OCI-LY7 (cell line): ENCODE measurements around the gene KCNQ5. TPM values are rescaled to one million over a fixed set of nuclear protein-coding genes. Genes with fewer than 3 reads are reported as not detected.

Experiments
- BruUV-seq: library from RNA; stranded (reverse); fragments of 400-500 nt; replicated peaks from 2 replicates; lab custom pipeline; 2021; lab: Mats Ljungman, UMichigan
- CTCF ChIA-PET: fragments of 300-600 bp; sonication (Branson Sonifier 250); formaldehyde crosslinking; loops from one replicate; lab custom pipeline; 2022; ENCODE audit warnings: antibody characterized with exemption; ENCODE audit not compliant: unreplicated experiment; lab: Charles Lee
- POLR2A ChIA-PET: fragments of 300-600 bp; sonication (Branson Sonifier 250); formaldehyde crosslinking; loops from one replicate; lab custom pipeline; 2022; ENCODE audit warnings: antibody characterized with exemption; lab: Charles Lee
- DNase-seq: peaks from one replicate; pipeline ENCODE4 v3.0.0-alpha.2; 2015; ENCODE audit warnings: low spot score
- H2AFZ ChIP-seq: fragments of 200-600 bp; sonication (generic), shearing (Covaris generic); 2 replicates; pipeline ENCODE4 v1.6.1; 2014; ENCODE audit warnings: mild to moderate bottlenecking, antibody characterized with exemption, low read length, moderate library complexity
- H3K27ac ChIP-seq: fragments of 200-600 bp; sonication (generic); 2 replicates; pipeline ENCODE4 v1.5.1; 2014; ENCODE audit warnings: mixed run types, low read depth, mild to moderate bottlenecking, moderate library complexity, low read length, inconsistent platforms; ENCODE audit not compliant: poor library complexity, severe bottlenecking
- H3K36me3 ChIP-seq: fragments of 200-600 bp; sonication (generic); 2 replicates; pipeline ENCODE4 v1.6.1; 2014; ENCODE audit warnings: mild to moderate bottlenecking, antibody characterized with exemption, low read length, moderate library complexity, mixed read lengths; ENCODE audit not compliant: insufficient read depth
- H3K4me1 ChIP-seq: fragments of 200-600 bp; sonication (generic); 2 replicates; pipeline ENCODE4 v1.5.1; 2014; ENCODE audit warnings: mild to moderate bottlenecking, low read length; ENCODE audit not compliant: insufficient read depth, poor library complexity, severe bottlenecking
- H3K4me2 ChIP-seq: fragments of 200-600 bp; sonication (generic); 2 replicates; pipeline ENCODE4 v1.6.1; 2014; ENCODE audit warnings: mild to moderate bottlenecking, low read length
- H3K4me3 ChIP-seq: fragments of 200-600 bp; sonication (generic); 2 replicates; pipeline ENCODE4 v1.5.1; 2014; ENCODE audit warnings: mild to moderate bottlenecking, low read depth, low read length; ENCODE audit not compliant: poor library complexity, severe bottlenecking
- H3K79me2 ChIP-seq: fragments of 200-600 bp; sonication (generic); 2 replicates; pipeline ENCODE4 v1.6.1; 2016; ENCODE audit warnings: low read depth, mild to moderate bottlenecking, low read length, moderate library complexity, mixed read lengths; ENCODE audit not compliant: insufficient read depth
- H3K9me2 ChIP-seq: fragments of 200-600 bp; sonication (generic); 2 replicates; pipeline ENCODE4 v1.6.1; 2016; ENCODE audit warnings: mild to moderate bottlenecking, low read length, mixed read lengths; ENCODE audit not compliant: insufficient read depth
- H3K9me3 ChIP-seq: fragments of 200-600 bp; sonication (generic); 2 replicates; pipeline ENCODE4 v1.6.1; 2014; ENCODE audit warnings: mild to moderate bottlenecking, mixed run types, low read length, mixed read lengths
- H4K20me1 ChIP-seq: fragments of 200-600 bp; sonication (generic); 2 replicates; pipeline ENCODE4 v1.6.1; 2014; ENCODE audit warnings: mild to moderate bottlenecking, antibody characterized with exemption, low read length, moderate library complexity, mixed read lengths; ENCODE audit not compliant: insufficient read depth
- CTCF ChIP-seq: fragments of 200-600 bp; sonication (generic); conservative IDR thresholded peaks from 2 replicates; pipeline ENCODE4 v1.5.1; 2014; ENCODE audit warnings: mild to moderate bottlenecking, antibody characterized with exemption, low read length, moderate library complexity, mixed read lengths
- EZH2phosphoT487 ChIP-seq: fragments of 200-600 bp; sonication (generic); IDR thresholded peaks from 2 replicates; pipeline ENCODE4 v1.6.1; 2018; ENCODE audit warnings: low read depth, borderline replicate concordance, mild to moderate bottlenecking, mixed run types, antibody characterized with exemption, low read length, moderate library complexity, mixed read lengths
- intact Hi-C: fragments of 100-400 bp; cut with micrococcal nuclease; formaldehyde crosslinking; loops from one replicate; pipeline ENCODE4 v1.10.0; 2022; ENCODE audit not compliant: unreplicated experiment
- total RNA-seq, 2 experiments: library from RNA; depleted of rRNA in 1 of 2; stranded (reverse); fragments of >200 nt in 1 of 2; shearing (Covaris generic) in 1 of 2; gene quantifications; 2 replicates each; pipeline ENCODE4 v1.2.3, GENCODE V29; 2014 to 2022

KCNQ5 gene
- total RNA-seq, 2 experiments from 2014 or later, result 26.1 to 29.7 TPM

- BruUV-seq, result no TSS peak
- Histone ChIP-seq H4K20me1 (no peaks in the 10 kb centered on the region), H3K9me3 (no peaks in the 10 kb centered on the region), H3K27ac (no peak overlapping the region), H3K4me3 (no peak overlapping the region), H2AFZ (no peak overlapping the region), H3K36me3 (no peaks in the 10 kb centered on the region), H3K79me2 (no peaks in the 10 kb centered on the region), H3K4me1 (no peaks in the 10 kb centered on the region), H3K9me2 (no peaks in the 10 kb centered on the region), H3K4me2 (no peak overlapping the region)
- intact Hi-C loops, result no loop called here
- DNase-seq, result no peak
- TF ChIP-seq CTCF, result no peak
- no peak for TF ChIP-seq EZH2phosphoT487
- ChIA-PET CTCF (no interaction called here), POLR2A (no interaction called here)
These were observed 595.0 kb downstream of the KCNQ5 start for GRCh38 chr6:73216859-73217258.

- Histone ChIP-seq H3K27ac (no peak within 1 kb of the TSS), H3K9me2 (no peaks in the 10 kb centered on the region), H3K4me2 (no peak within 1 kb of the TSS), H3K79me2 (no peaks in the 10 kb centered on the region), H4K20me1 (no peaks in the 10 kb centered on the region), H2AFZ (no peak within 1 kb of the TSS), H3K4me3 (no peak within 1 kb of the TSS), H3K4me1 (no peaks in the 10 kb centered on the region), H3K9me3 (no peaks in the 10 kb centered on the region), H3K36me3 (no peaks in the 10 kb centered on the region)
- no peak for DNase-seq
- BruUV-seq, result no TSS peak
- TF ChIP-seq CTCF (no peak), EZH2phosphoT487 (no peak)
- ChIA-PET POLR2A (no interaction called here), CTCF (no interaction called here)
- intact Hi-C loops, result no loop called here
These were observed 603.5 kb downstream of the KCNQ5 start, which contains the start of gene KHDC1L for GRCh38 chr6:73225396-73225795. KHDC1L (minus strand) TSS chr6:73225496; CDS start chr6:73225408, 88 bp downstream.

- Histone ChIP-seq H3K9me2 (no peaks in the 10 kb centered on the region), H3K4me2 (no peak overlapping the region), H3K79me2 (no peaks in the 10 kb centered on the region), H3K4me1 (no peaks in the 10 kb centered on the region), H3K27ac (no peak overlapping the region), H3K36me3 (no peaks in the 10 kb centered on the region), H4K20me1 (no peaks in the 10 kb centered on the region), H3K4me3 (no peak overlapping the region), H2AFZ (no peak overlapping the region), H3K9me3 (no peaks in the 10 kb centered on the region)
- intact Hi-C loops, result no loop called here
- DNase-seq, result no peak
- ChIA-PET CTCF (no interaction called here), POLR2A (interaction anchor here (0.6 to 1.3 kb wide), 4 partner anchors 9 to 34 kb away, joined by 3 to 5 read pairs (median 5); no protein-coding TSS in a partner anchor)
- BruUV-seq, result no TSS peak
- no peak for TF ChIP-seq EZH2phosphoT487
- no peak for TF ChIP-seq CTCF
These were observed 605.9 kb downstream of the KCNQ5 start for GRCh38 chr6:73227606-73228255.
